K562 (cell line): ENCODE measurements around the gene APCDD1L. TPM values are rescaled to one million over a fixed set of nuclear protein-coding genes. Genes with fewer than 3 reads are reported as not detected.

Experiments
- ATAC-seq: fragments of 200-7000 bp; cut with Tn5 transposase; 3 replicates; pipeline ENCODE4 v1.9.1; 2020; ENCODE audit warnings: moderate library complexity
- BruUV-seq: library from RNA; stranded (reverse); fragments of 400-500 nt; replicated peaks from 2 replicates; lab custom pipeline; 2021; lab: Mats Ljungman, UMichigan
- CTCF ChIA-PET: fragments of 300-600 bp; formaldehyde crosslinking; extraction: SDS; loops from one replicate; lab custom pipeline; 2021; ENCODE audit warnings: low intra/inter-chr PET ratio; lab: Yijun Ruan, JAX
- POLR2A ChIA-PET: fragments of 300-600, 350-650 bp; sonication (Branson Sonifier 250); formaldehyde crosslinking; extraction: SDS; loops from one replicate; lab custom pipeline; 2021; ENCODE audit warnings: antibody characterized with exemption, inconsistent platforms; lab: Yijun Ruan, JAX
- DNase-seq, 4 experiments: peaks; one replicate each; pipeline versions ENCODE4 v3.0.0 to v3.0.0-alpha.2; 2011 to 2018; ENCODE audit warnings: low spot score in 3 of 4, mixed read lengths in 3 of 4; ENCODE audit errors: extremely low read depth in 1 of 4
- FAIRE-seq: peaks from 2 replicates; lab custom pipeline; 2011; peaks lifted over from hg19 to GRCh38; lab: Jason Lieb, UNC
- H2AFZ ChIP-seq: 2 replicates; pipeline ENCODE4 v1.6.0; 2011; ENCODE audit warnings: low read depth, low read length, control low read depth, inconsistent platforms
- H3K27ac ChIP-seq: fragments of 200-600 bp; 3 replicates; pipeline ENCODE4 v1.8.0; 2011; ENCODE audit warnings: low read depth, mild to moderate bottlenecking, control low read depth, inconsistent platforms, low read length, moderate library complexity, mixed read lengths; ENCODE audit errors: extremely low read depth
- H3K27me3 ChIP-seq, 2 experiments: fragments of 300-600 bp in 1 of 2; 2 replicates in 1 of 2; 3 replicates in 1 of 2; pipeline versions ENCODE4 v1.6.0 to v1.8.0; 2011; ENCODE audit warnings: inconsistent platforms in 2 of 2, low read length in 2 of 2, mild to moderate bottlenecking in 1 of 2, mixed read lengths in 1 of 2, moderate library complexity in 1 of 2; ENCODE audit not compliant: control insufficient read depth in 2 of 2, insufficient read depth in 2 of 2
- H3K36me3 ChIP-seq: fragments of 300-600 bp; 3 replicates; pipeline ENCODE4 v1.8.0; 2011; ENCODE audit warnings: mild to moderate bottlenecking, low read length, inconsistent platforms; ENCODE audit not compliant: control insufficient read depth, insufficient read depth
- H3K4me1 ChIP-seq, 2 experiments: fragments of 200-600 bp in 1 of 2; replicated peaks in 1 of 2; 2 replicates in 1 of 2; 3 replicates in 1 of 2; pipeline versions ENCODE4 v1.5.1 to v1.8.0; 2011; ENCODE audit warnings: inconsistent platforms in 2 of 2, low read length in 2 of 2, mild to moderate bottlenecking in 1 of 2, mixed read lengths in 1 of 2, moderate library complexity in 1 of 2; ENCODE audit not compliant: control insufficient read depth in 2 of 2, insufficient read depth in 2 of 2
- H3K4me2 ChIP-seq: 2 replicates; pipeline ENCODE4 v1.6.1; 2011; ENCODE audit warnings: low read length, control low read depth, inconsistent platforms, mixed read lengths; ENCODE audit not compliant: insufficient read depth
- H3K4me3 ChIP-seq: fragments of 200-600 bp; sonication (generic), shearing (Covaris generic); 2 replicates; pipeline ENCODE4 v1.5.1; 2016; ENCODE audit warnings: control low read depth, inconsistent platforms
- H3K79me2 ChIP-seq: fragments of 200-600 bp; 3 replicates; pipeline ENCODE4 v1.8.0; 2011; ENCODE audit warnings: low read length, inconsistent platforms; ENCODE audit not compliant: control insufficient read depth, insufficient read depth
- H3K9ac ChIP-seq, 2 experiments: 2 replicates each; pipeline versions ENCODE4 v1.6.0 to v1.6.1; 2011; ENCODE audit warnings: low read depth in 2 of 2, low read length in 2 of 2, control low read depth in 1 of 2, inconsistent platforms in 1 of 2, mild to moderate bottlenecking in 1 of 2, mixed read lengths in 1 of 2; ENCODE audit not compliant: insufficient read depth in 1 of 2
- H3K9me1 ChIP-seq: one replicate; pipeline ENCODE4 v1.6.0; 2011; ENCODE audit warnings: inconsistent platforms, mild to moderate bottlenecking, low read length, moderate library complexity; ENCODE audit not compliant: control insufficient read depth, insufficient read depth
- H3K9me3 ChIP-seq: replicated peaks from 2 replicates; pipeline ENCODE4 v1.5.1; 2011; ENCODE audit warnings: low read depth, low read length, inconsistent platforms; ENCODE audit not compliant: control insufficient read depth, insufficient read depth
- H4K20me1 ChIP-seq: replicated peaks from 2 replicates; pipeline ENCODE4 v1.6.1; 2011; ENCODE audit warnings: low read length, inconsistent platforms, mixed read lengths; ENCODE audit not compliant: control insufficient read depth, insufficient read depth
- GABPB2 ChIP-seq: fragments of 250-450 bp; sonication (Bioruptor Pico); conservative IDR thresholded peaks from 2 replicates; pipeline ENCODE4 v1.5.1; 2021; ENCODE audit warnings: mild to moderate bottlenecking
- NFE2L1 ChIP-seq: fragments of 450-650 bp; IDR thresholded peaks from 2 replicates; pipeline ENCODE4 v1.6.1; 2016; ENCODE audit warnings: missing genetic modification characterization, low read depth, mild to moderate bottlenecking, missing compliant biosample characterization, moderate library complexity, borderline replicate concordance
- OTX1 ChIP-seq: fragments of 450-650 bp; formaldehyde crosslinking; IDR thresholded peaks from 2 replicates; pipeline ENCODE4 v1.4.0; 2022; ENCODE audit warnings: mild to moderate bottlenecking
- SRSF1 ChIP-seq: fragments of 200-400 bp; formaldehyde crosslinking; IDR thresholded peaks from 2 replicates; pipeline ENCODE4 v1.6.1; 2017; ENCODE audit warnings: mild to moderate bottlenecking, low read depth, low read length, moderate library complexity
- TEAD2 ChIP-seq: fragments of 450-650 bp; IDR thresholded peaks from 2 replicates; pipeline ENCODE4 v1.6.1; 2016; ENCODE audit warnings: missing genetic modification characterization, control low read depth, missing compliant biosample characterization
- ZNF174 ChIP-seq: fragments of 250-450 bp; sonication (Bioruptor Pico); IDR thresholded peaks from 2 replicates; pipeline ENCODE4 v1.4.0; 2020; ENCODE audit warnings: mild to moderate bottlenecking
- WGBS: fragments of 100-300 bp; shearing (Covaris generic); methylation state at CpG from one replicate; pipeline ENCODE4 v1.1.6; 2016; ENCODE audit warnings: low coverage, mixed read lengths; ENCODE audit not compliant: insufficient coverage; ENCODE audit errors: missing lambda C conversion rate; 5-methylcytosine and 5-hydroxymethylcytosine counted together
- in situ Hi-C: fragments of 300-500 bp; cut with MboI; formaldehyde crosslinking; loops from 4 replicates; pipeline ENCODE4 v1.15.0; 2018; ENCODE audit warnings: inconsistent platforms, mixed read lengths
- intact Hi-C: fragments of 100-400 bp; cut with micrococcal nuclease; formaldehyde crosslinking; loops from 2 replicates; pipeline ENCODE4 v1.14.2; 2022
- polyA plus RNA-seq, 8 experiments: library from polyadenylated mRNA; depleted of rRNA in 4 of 8; stranded (reverse) in 5 of 8; unstranded in 3 of 8; fragments of >200 nt; fragmentation: Nextera tagmentation in 2 of 8; fragmentation: Illumina TruSeq in 1 of 8; extraction: Ambion mirVana in 2 of 8; extraction: Trizol in 1 of 8; gene quantifications; 2 replicates each; pipeline versions ENCODE4 v1.2.1 to v1.2.3, GENCODE V29; 2011 to 2014; ENCODE audit warnings: inconsistent platforms in 1 of 8, missing spikeins in 1 of 8
- total RNA-seq, 7 experiments: library from RNA; depleted of rRNA in 6 of 7; stranded (reverse); fragments of >200 nt in 6 of 7; fragmentation: Illumina TruSeq in 2 of 7; extraction: Trizol in 2 of 7; gene quantifications; 2 replicates each; pipeline versions ENCODE4 v1.2.1 to v1.2.3, GENCODE V29; 2011 to 2021; ENCODE audit warnings: low replicate concordance in 1 of 7
- TF ChIP-seq, protein P1 (sequence below): fragments of 250-450 bp; sonication (Bioruptor Pico); IDR thresholded peaks from 2 replicates; pipeline ENCODE4 v1.5.0; 2021; ENCODE audit warnings: mild to moderate bottlenecking, moderate library complexity

The APCDD1L gene
- total and polyA plus RNA-seq, 9 of the 15 experiments (the other 6 are each of a cell fraction or from before 2014, with no cell fraction given), result not detected

DNA sequence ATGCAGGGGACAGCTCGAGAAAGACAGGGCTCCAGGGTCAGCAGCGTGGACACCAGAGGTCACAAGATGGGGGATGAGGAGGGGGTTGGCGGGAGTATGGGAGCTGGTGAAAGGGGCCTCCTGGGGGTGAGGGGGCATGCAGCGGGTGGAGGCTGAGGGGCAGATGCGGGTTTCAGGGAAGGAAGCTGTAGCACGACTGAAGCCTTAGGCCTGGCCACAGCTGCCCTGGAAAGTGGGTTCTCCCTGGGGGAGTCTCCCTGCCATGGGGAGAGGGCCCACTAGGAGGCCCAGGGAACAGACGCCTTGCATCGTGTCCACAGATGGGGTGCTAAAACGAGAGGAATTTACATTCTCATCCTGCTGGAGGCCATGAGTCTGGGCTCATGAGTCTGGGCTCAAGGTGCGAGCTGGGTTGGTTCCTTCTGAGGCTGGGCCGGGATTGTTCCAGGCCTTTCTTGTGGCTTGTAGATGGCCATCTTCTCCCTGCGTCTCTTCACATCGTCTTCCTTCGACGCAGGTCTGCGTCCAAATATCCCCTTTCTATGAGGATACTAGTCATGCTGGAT, 18.0 kb downstream of the APCDD1L start:
- intact Hi-C loops (no loop called here), in situ Hi-C loops (no loop called here)
- TF ChIP-seq OTX1 (CRISPR knock-in tag) (no peak), ZNF174 (no peak), TEAD2 (tag) (no peak), GABPB2 (CRISPR knock-in tag) (no peak), SRSF1 (no peak), NFE2L1 (tag) (no peak)
- TF ChIP-seq, protein P1, sequence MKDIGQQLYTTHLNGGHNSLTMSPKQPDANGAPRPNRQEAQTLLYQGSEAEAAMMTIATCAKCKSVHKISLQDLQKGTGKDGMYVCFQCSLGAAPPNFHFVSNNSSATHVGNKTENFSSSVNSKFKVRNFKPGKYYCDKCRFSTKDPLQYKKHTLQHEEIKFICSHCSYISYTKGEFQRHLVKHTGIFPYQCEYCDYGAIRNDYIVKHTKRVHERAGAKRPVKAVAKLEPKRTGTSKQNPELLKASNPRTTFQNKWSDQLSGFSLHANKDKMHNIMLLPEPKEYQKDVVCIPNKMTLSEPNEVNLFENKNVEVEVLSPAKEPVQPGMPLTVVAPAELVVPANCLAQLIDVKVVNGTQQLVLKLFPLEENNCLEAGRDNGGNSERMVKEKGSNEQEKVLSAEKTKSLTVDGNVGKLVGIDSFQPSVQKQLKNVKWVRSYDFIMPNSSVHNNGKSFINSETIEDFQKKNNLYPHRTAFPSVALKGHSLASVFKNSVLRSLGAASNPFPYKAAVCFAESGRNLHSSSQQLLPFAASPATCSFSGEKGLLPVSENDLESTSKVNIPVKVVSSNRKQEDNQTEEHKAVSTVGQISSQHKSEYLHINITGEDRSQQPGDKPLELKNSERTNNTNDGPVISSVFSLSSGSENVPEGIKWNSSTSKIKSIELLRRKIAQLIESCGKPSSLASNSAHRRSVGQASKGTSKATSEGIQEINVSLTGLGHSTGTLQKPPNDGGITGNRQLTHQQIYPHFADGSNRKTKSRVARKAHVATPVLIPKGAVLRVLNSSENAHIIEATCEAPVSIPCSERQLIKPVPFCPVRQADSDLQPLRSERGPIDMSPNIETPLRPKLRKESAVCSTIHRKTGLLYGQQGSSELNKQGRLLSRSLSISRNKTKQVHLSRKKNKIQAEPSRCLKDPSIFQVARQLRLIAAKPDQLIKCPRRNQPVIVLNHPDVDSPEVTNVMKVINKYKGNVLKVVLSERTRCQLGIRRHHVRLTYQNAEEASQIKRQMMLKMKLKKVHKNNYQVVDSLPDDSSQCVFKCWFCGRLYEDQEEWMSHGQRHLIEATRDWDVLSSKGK (CRISPR knock-in tag), result no peak
- no peaks in the 10 kb centered on the region for H3K79me2 ChIP-seq
- no peak overlapping the region for H3K9ac ChIP-seq
- H3K4me3 ChIP-seq, result no peak overlapping the region
- H3K27ac ChIP-seq, result no peak overlapping the region
- H2AFZ ChIP-seq, result no peak overlapping the region
- ATAC-seq, result no peak
- DNase-seq, result no peak
- H3K9me3 ChIP-seq, result no peaks in the 10 kb centered on the region; the same call in 1 of the 2 replicates
- CTCF ChIA-PET, result no interaction called here
- no peak overlapping the region for H3K4me2 ChIP-seq
- no peaks in the 10 kb centered on the region for H3K36me3 ChIP-seq
- no peak for FAIRE-seq
- no peaks in the 10 kb centered on the region for H4K20me1 ChIP-seq
- POLR2A ChIA-PET, result interaction anchor here (0.6 to 0.8 kb wide), 2 partner anchors 57 to 109 kb away, joined by 3 to 4 read pairs; no protein-coding TSS in a partner anchor
- no peaks in the 10 kb centered on the region for H3K9me1 ChIP-seq
- no TSS peak for BruUV-seq
- WGBS, result 23% methylated on average over 13 of the region's 16 CpGs
- peaks cover 5 to 47% of the 10 kb centered on the region in 2 experiments; a peak in 4 of 5 replicates for H3K27me3 ChIP-seq
- no peaks in the 10 kb centered on the region for H3K4me1 ChIP-seq
